GM21717 (cell line): ENCODE data around the gene YEATS2.

Source experiments
- ATAC-seq: cut with Tn5 transposase; IDR thresholded peaks from one replicate; pipeline ENCODE4 v1.9.1; 2021; ENCODE audit warnings: mild to moderate bottlenecking, moderate library complexity; ENCODE audit not compliant: unreplicated experiment

Gene YEATS2

GRCh38 chr3:183828538-183828870, 130.9 kb downstream of the YEATS2 start:
- ATAC-seq, result no peak

- no peak for ATAC-seq
These were observed 131.9 kb downstream of the YEATS2 start for GRCh38 chr3:183829466-183829865.

DNA sequence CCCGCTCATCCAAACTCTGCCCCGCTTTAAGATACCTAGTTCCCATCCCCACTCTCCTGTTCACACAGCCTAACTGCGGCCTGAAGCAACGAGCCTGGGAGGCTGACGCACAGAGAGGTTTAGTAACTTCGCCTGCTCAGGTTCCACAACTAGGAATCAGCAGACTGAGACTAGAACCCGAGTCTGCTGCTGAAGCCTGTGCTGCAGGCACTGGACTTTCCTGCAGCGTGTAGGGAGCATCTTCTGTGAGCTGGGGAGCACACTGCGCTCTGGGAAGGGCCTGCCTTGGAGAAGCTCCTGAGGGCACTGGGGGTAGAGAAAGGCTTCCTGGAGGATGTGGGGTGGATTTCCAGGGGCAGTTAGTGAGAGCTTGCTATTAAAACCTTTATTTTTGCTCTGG, 132.6 kb downstream of the YEATS2 start:
- no peak for ATAC-seq

GRCh38 chr3:183833516-183833915, 135.9 kb downstream of the YEATS2 start:
- no peak for ATAC-seq

GRCh38 chr3:183837390-183837789, 139.8 kb downstream of the YEATS2 start:
- no peak for ATAC-seq

DNA sequence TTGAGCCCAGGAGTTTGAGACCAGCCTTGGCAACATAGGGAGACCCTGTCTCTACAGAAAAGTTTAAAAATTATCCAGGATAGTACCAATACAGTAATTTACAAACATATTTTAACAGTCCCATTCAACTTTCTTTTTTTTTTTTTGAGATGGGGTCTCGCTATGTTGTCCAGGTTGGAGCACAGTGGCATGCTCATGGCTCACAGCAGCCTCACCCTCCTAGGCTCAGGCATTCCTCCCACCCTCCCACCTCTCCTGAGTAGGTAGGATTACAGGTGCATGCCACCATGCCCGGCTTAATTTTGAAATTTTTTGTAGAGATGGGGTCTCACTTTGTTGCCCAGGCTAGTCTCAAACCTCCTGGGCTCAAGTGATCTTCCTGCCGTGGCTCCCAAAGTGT, 140.3 kb downstream of the YEATS2 start:
- no peak for ATAC-seq

GRCh38 chr3:183839751-183840150, 142.2 kb downstream of the YEATS2 start:
- no peak for ATAC-seq

GRCh38 chr3:183844606-183845005, 147.0 kb downstream of the YEATS2 start:
- ATAC-seq, result no peak

GRCh38 chr3:183845090-183845489, 147.5 kb downstream of the YEATS2 start:
- no peak for ATAC-seq

- no peak for ATAC-seq
These were observed 148.2 kb downstream of the YEATS2 start for GRCh38 chr3:183845608-183846288.

- ATAC-seq, result no peak
These were observed 156.9 kb downstream of the YEATS2 start for GRCh38 chr3:183854318-183855035.

DNA sequence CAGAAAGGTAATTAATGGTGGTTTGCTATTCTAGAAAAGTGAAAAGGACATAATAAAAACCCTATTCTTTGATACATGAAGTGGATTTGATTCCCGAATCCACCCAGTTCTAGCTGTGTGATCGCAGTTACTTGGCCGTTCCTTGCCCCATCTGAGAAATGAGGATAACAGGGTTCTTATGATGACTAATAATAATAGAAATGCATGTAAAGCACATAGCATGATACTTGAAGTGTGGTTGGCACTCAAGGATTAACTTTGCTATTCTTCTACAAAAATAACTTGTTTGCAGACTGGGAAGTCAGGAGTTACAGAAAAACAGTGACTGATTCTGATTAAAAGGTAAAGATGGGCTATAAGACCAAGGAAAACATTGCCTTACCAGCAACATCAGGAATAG, 160.3 kb downstream of the YEATS2 start:
- no peak for ATAC-seq
